ENCODE measurements around the gene ZNF366.

The ZNF366 gene

DNA sequence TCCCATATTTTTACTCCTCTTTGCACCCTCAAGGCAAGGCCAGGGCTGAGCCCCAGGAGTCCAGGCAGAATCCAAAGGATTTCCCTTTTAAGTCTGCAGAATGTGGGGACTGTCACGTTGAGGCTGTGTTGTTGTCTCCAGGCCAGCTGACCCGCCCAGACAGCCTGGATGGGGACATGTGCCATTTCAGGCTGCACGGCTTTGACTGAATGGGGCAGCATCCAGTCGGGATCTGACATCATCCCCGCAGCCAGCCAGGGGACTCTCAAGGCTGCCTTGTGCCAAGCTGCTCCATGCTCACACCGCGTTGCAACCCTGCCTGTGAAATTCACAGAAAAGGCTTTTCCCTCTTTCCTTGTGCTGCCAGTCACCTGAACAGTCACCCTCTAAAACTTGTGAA lies 2.2 kb upstream of the ZNF366 start:
- Histone ChIP-seq H3K23ac (ENCODE audit: low read length) (no peak overlapping the region), H4K8ac (ENCODE audit: low read depth, low read length) (no peak overlapping the region)
- DNase-seq, result no peak

DNA sequence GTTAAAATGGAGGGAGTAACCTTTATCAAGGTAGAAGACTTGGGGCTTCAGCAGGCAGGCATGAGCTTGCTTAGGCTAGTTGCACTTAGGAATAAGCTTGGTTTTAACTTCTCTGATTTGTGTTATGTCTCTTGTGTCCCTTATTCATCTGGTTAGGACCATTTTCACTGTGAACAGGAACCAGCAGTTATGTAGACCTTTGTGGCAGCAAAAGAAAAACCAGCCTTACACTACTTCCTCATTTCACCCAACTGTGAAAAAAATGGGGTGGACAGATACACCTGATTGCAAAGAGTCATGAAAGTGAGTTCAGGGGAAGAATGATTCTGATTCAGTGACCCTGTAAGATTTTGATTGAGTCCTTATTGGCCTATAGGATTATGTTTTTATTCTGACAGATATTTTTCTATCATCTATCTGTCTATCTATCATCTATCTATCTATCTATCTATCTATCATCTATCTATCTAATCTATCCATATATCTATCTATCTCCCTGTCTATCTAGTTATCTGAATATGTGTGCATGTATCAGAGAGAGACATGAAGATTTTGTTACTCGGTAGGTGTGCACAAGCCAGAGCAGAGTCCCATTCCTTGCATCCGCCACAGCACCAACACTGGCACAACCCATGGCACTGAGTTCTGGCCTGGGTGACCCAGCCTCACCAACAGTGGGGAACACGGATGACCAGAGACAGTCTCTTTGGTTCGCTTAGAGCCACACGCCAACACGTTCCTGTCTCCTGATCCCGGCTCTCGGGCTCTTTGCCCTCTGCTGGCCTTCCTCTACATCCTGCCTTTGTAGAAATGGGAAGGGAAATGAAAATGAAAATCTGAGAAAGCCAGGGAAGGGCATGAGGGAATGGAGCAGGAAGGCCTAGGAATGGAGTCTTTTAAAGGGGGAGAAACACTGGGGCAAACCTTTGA lies 1.3 kb upstream of the ZNF366 start:
- Histone ChIP-seq H4K8ac (ENCODE audit: low read depth, low read length) (no peak overlapping the region), H4K5ac (ENCODE audit: low read length) (no peak overlapping the region), H3K79me1 (ENCODE audit: low read length) (no peaks in the 10 kb centered on the region), H3K4ac (ENCODE audit: low read depth, low read length) (no peak overlapping the region), H3K9ac (ENCODE audit: low read length) (no peak overlapping the region), H3K36me3 (ENCODE audit: control insufficient read depth, insufficient read depth, low read length) (no peaks in the 10 kb centered on the region), H2BK5ac (ENCODE audit: low read length) (no peak overlapping the region), H2BK15ac (replicated peaks; ENCODE audit: low read depth) (no peak overlapping the region), H3K79me2 (ENCODE audit: control insufficient read depth, insufficient read depth, low read length) (no peaks in the 10 kb centered on the region), H3K4me1 (ENCODE audit: control insufficient read depth, low read depth, low read length) (peaks cover 3% of the 10 kb centered on the region), H2AK5ac (ENCODE audit: low read length) (no peak overlapping the region), H3K27ac (ENCODE audit: low read depth, low read length) (no peak overlapping the region), H3K56ac (ENCODE audit: low read length) (no peak overlapping the region), H3K27me3 (ENCODE audit: insufficient read depth, low read length, poor library complexity) (no peaks in the 10 kb centered on the region), H2BK120ac (ENCODE audit: low read depth, low read length) (no peak overlapping the region), H3K4me3 (ENCODE audit: low read length) (no peak overlapping the region), H3K23ac (ENCODE audit: low read length) (no peak overlapping the region), H3K4me2 (ENCODE audit: low read length) (no peak overlapping the region), H3K18ac (ENCODE audit: low read length) (peak overlapping the region; percentile 8)
- WGBS (ENCODE audit: extremely low coverage, insufficient coverage, low lambda C conversion rate), result no CpG with 5 or more reads among the region's 8 CpGs
- DNase-seq, result no peak

More for the DNA sequence above, 2.2 kb upstream of the ZNF366 start:
- Histone ChIP-seq H3K79me1 (ENCODE audit: low read length) (no peaks in the 10 kb centered on the region), H3K4me3 (ENCODE audit: low read length) (no peak overlapping the region), H3K4me1 (ENCODE audit: control insufficient read depth, low read depth, low read length) (peaks cover 3% of the 10 kb centered on the region), H3K9ac (ENCODE audit: low read length) (no peak overlapping the region), H2AK5ac (ENCODE audit: low read length) (no peak overlapping the region), H3K18ac (ENCODE audit: low read length) (no peak overlapping the region), H3K4me2 (ENCODE audit: low read length) (no peak overlapping the region), H2BK5ac (ENCODE audit: low read length) (no peak overlapping the region), H3K27me3 (ENCODE audit: insufficient read depth, low read length, poor library complexity) (no peaks in the 10 kb centered on the region), H4K5ac (ENCODE audit: low read length) (no peak overlapping the region), H2BK120ac (ENCODE audit: low read depth, low read length) (no peak overlapping the region), H3K79me2 (ENCODE audit: control insufficient read depth, insufficient read depth, low read length) (no peaks in the 10 kb centered on the region), H2BK15ac (replicated peaks; ENCODE audit: low read depth) (no peak overlapping the region), H3K27ac (ENCODE audit: low read depth, low read length) (no peak overlapping the region), H3K36me3 (ENCODE audit: control insufficient read depth, insufficient read depth, low read length) (no peaks in the 10 kb centered on the region), H3K4ac (ENCODE audit: low read depth, low read length) (no peak overlapping the region), H3K56ac (ENCODE audit: low read length) (peak overlapping the region; percentile 5)
- WGBS (ENCODE audit: extremely low coverage, insufficient coverage, low lambda C conversion rate), result no CpG with 5 or more reads among the region's 7 CpGs

DNA sequence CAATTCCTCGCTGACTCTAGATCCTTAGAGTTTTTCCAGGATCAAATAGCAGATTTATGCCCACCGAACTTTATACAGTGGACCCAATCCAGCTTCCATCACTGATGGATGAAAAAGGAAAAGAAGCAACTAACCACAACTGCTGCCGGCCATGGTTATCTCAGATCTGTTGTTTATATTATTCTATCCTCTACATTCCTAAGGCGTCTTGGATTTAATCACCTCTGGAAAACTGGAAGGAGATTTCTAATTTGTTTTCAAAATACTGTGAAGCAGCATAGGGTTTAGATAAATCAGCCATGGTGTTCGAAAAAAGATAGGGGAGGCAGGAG lies 663 bp upstream of the ZNF366 start:
- WGBS (ENCODE audit: extremely low coverage, insufficient coverage, low lambda C conversion rate), result no CpG with 5 or more reads among the region's 5 CpGs
- Histone ChIP-seq H4K8ac (ENCODE audit: low read depth, low read length) (no peak overlapping the region), H3K79me2 (ENCODE audit: control insufficient read depth, insufficient read depth, low read length) (no peaks in the 10 kb centered on the region), H3K56ac (ENCODE audit: low read length) (no peak overlapping the region), H3K23ac (ENCODE audit: low read length) (no peak overlapping the region), H2BK120ac (ENCODE audit: low read depth, low read length) (no peak overlapping the region), H3K36me3 (ENCODE audit: control insufficient read depth, insufficient read depth, low read length) (no peaks in the 10 kb centered on the region), H3K18ac (ENCODE audit: low read length) (no peak overlapping the region), H4K5ac (ENCODE audit: low read length) (no peak overlapping the region), H2BK5ac (ENCODE audit: low read length) (no peak overlapping the region), H3K4me2 (ENCODE audit: low read length) (no peak overlapping the region), H2AK5ac (ENCODE audit: low read length) (no peak overlapping the region), H3K27ac (ENCODE audit: low read depth, low read length) (no peak overlapping the region), H3K27me3 (ENCODE audit: insufficient read depth, low read length, poor library complexity) (no peaks in the 10 kb centered on the region), H3K9ac (ENCODE audit: low read length) (no peak overlapping the region), H3K4me3 (ENCODE audit: low read length) (no peak overlapping the region), H3K4ac (ENCODE audit: low read depth, low read length) (no peak overlapping the region), H3K79me1 (ENCODE audit: low read length) (no peaks in the 10 kb centered on the region), H3K4me1 (ENCODE audit: control insufficient read depth, low read depth, low read length) (peaks cover 3% of the 10 kb centered on the region), H2BK15ac (replicated peaks; ENCODE audit: low read depth) (no peak overlapping the region)
- no peak for DNase-seq

DNA sequence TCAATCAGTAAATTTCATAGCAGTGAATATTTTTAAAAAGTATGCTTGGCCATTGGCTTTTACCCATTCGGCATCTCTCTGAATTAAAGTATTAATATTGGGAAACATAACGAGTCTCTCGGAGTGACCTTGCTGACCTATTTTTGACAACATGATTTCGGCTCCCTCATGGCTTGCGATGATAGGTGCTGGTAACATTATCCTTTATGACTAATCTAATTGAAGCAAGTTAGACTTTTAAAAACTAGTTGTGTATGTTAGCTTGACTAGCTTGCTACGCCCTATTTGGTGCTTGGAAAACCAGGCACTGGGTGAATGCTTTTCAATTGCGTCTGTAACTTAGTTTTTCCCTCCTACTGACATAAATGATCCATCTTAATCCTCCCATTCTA lies 1.1 kb downstream of the ZNF366 start:
- H3K4me1 ChIP-seq (ENCODE audit: control insufficient read depth, low read depth, low read length), result peaks cover 3% of the 10 kb centered on the region
- H3K23ac ChIP-seq (ENCODE audit: low read length), result no peak overlapping the region
- no peak overlapping the region for H3K9ac ChIP-seq (ENCODE audit: low read length)
- no peaks in the 10 kb centered on the region for H3K36me3 ChIP-seq (ENCODE audit: control insufficient read depth, insufficient read depth, low read length)
- no peak overlapping the region for H2BK15ac ChIP-seq (replicated peaks; ENCODE audit: low read depth)
- DNase-seq, result no peak
- H4K5ac ChIP-seq (ENCODE audit: low read length), result no peak overlapping the region
- no peaks in the 10 kb centered on the region for H3K79me2 ChIP-seq (ENCODE audit: control insufficient read depth, insufficient read depth, low read length)
- no peak overlapping the region for H3K18ac ChIP-seq (ENCODE audit: low read length)
- no peaks in the 10 kb centered on the region for H3K79me1 ChIP-seq (ENCODE audit: low read length)
- H3K4me2 ChIP-seq (ENCODE audit: low read length), result no peak overlapping the region
- no peak overlapping the region for H3K4me3 ChIP-seq (ENCODE audit: low read length)
- no peak overlapping the region for H2BK120ac ChIP-seq (ENCODE audit: low read depth, low read length)
- H3K27me3 ChIP-seq (ENCODE audit: insufficient read depth, low read length, poor library complexity), result no peaks in the 10 kb centered on the region
- WGBS (ENCODE audit: extremely low coverage, insufficient coverage, low lambda C conversion rate), result no CpG with 5 or more reads among the region's 7 CpGs
- no peak overlapping the region for H4K8ac ChIP-seq (ENCODE audit: low read depth, low read length)
- no peak overlapping the region for H3K4ac ChIP-seq (ENCODE audit: low read depth, low read length)
- H2BK5ac ChIP-seq (ENCODE audit: low read length), result no peak overlapping the region
- H2AK5ac ChIP-seq (ENCODE audit: low read length), result no peak overlapping the region
- H3K27ac ChIP-seq (ENCODE audit: low read depth, low read length), result no peak overlapping the region
- H3K56ac ChIP-seq (ENCODE audit: low read length), result no peak overlapping the region

DNA sequence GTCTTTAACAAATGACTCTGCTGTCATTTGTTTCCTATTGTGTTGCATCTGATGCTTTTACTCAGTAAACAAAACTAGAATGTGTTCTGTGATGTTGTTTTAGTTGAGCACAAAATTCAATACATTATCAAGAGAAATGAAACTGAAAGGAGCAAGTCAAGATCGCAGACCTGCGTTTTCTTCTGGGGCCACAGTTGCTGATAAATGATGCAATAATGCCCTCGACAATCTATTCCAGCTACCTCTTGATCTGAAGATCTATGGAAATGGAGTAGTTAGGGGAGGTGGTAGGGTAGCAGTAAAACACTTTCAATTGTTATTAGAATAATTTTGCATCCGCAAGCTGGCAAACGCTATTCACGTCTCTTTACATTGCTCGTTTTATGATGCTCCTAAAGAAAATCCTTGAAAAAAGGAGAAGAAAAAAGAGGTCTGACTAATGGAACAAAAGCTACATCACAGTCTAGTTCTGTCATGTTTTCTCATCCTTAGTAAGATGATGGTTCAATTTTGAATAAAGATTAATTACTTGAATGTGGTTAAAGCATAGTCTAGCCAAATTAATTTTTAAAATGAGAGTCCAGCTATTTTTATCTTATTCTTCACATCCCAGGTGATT lies 1.6 kb downstream of the ZNF366 start:
- H3K18ac ChIP-seq (ENCODE audit: low read length), result no peak overlapping the region
- no peak overlapping the region for H3K4me2 ChIP-seq (ENCODE audit: low read length)
- H3K4ac ChIP-seq (ENCODE audit: low read depth, low read length), result no peak overlapping the region
- no peak overlapping the region for H4K5ac ChIP-seq (ENCODE audit: low read length)
- no peaks in the 10 kb centered on the region for H3K79me1 ChIP-seq (ENCODE audit: low read length)
- H3K4me3 ChIP-seq (ENCODE audit: low read length), result no peak overlapping the region
- H2BK15ac ChIP-seq (replicated peaks; ENCODE audit: low read depth), result no peak overlapping the region
- H3K27ac ChIP-seq (ENCODE audit: low read depth, low read length), result no peak overlapping the region
- H2BK5ac ChIP-seq (ENCODE audit: low read length), result no peak overlapping the region
- no peak overlapping the region for H3K9ac ChIP-seq (ENCODE audit: low read length)
- no peak overlapping the region for H3K23ac ChIP-seq (ENCODE audit: low read length)
- H2AK5ac ChIP-seq (ENCODE audit: low read length), result no peak overlapping the region
- H4K8ac ChIP-seq (ENCODE audit: low read depth, low read length), result no peak overlapping the region
- H2BK120ac ChIP-seq (ENCODE audit: low read depth, low read length), result no peak overlapping the region
- no peaks in the 10 kb centered on the region for H3K79me2 ChIP-seq (ENCODE audit: control insufficient read depth, insufficient read depth, low read length)
- H3K27me3 ChIP-seq (ENCODE audit: insufficient read depth, low read length, poor library complexity), result no peaks in the 10 kb centered on the region
- peaks cover 3% of the 10 kb centered on the region for H3K4me1 ChIP-seq (ENCODE audit: control insufficient read depth, low read depth, low read length)
- H3K56ac ChIP-seq (ENCODE audit: low read length), result no peak overlapping the region
- no CpG with 5 or more reads among the region's 7 CpGs for WGBS (ENCODE audit: extremely low coverage, insufficient coverage, low lambda C conversion rate)
- no peaks in the 10 kb centered on the region for H3K36me3 ChIP-seq (ENCODE audit: control insufficient read depth, insufficient read depth, low read length)
- DNase-seq, result no peak
